Stimulated activated CD4-positive, alpha-beta T cell treated with anti-CD3 and anti-CD28 coated beads, Interleukin-15, amount 100 ng/mL, for 24 hours (primary cell): ENCODE results near the gene AMFR.

ENCODE experiments used
- DNase-seq: peaks from one replicate; pipeline ENCODE4 v3.0.0-alpha.2; 2020

The AMFR gene

DNA sequence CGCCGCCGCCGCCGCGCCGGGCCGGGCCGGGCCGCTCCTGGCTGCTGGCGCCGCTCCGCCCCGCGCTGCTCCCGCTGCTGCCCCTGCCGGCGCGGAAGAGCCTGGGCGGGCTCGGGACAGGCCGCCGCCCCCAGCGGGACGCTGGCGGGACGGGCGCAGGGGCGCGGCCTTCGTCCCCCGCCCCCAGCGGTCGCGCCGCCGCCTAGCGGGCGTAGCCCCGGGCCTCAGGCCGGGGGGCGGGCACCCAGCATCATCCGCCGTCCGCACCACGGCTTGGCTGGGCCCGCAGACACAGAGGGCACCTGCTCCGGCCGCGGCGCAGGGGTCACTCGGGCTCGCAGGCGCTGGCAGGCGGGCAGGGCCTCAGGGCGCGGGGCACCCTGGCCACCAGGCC lies at the start of gene AMFR:
AMFR (minus strand) TSS at position 107 of the 394 bp plus-strand sequence. CDS start 218 bp downstream, outside the sequence.
- peak; percentile 75 for DNase-seq

DNA sequence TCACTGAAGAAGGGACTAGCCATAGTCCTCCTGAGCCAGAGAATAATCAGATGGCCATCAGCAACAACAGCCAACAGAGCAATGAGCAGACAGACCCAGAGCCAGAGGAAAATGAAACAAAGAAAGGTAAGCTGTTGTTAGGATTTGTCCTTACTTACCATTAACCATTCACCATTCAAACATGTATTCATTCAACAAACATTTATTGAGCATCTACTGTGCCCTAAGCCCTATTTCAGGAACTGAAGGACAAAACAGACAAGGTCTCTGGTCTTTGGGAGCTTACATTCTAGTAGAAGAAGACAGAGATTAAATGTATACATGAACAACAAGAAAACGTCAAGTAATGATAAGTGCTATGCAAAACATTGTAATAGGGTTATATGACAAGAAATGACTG lies 45.3 kb upstream of the AMFR start:
- no peak for DNase-seq

DNA sequence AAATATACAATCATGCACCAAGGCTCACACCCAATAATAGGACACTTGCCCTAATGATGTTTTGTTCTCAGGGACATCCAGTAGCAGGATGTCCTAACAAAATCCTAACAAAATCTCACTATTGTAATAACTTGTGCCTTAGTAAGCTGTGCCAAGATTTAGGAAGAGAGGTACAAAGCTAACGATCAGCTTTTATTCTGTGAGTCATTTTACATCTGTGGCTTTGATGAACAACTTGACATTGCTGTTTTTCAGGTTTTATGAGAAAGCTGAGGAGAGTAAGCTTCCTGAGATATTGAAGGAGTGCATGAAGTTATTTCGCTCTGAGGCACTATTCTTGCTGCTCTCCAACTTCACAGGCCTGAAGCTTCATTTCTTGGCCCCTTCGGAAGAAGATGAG lies 44.9 kb upstream of the AMFR start:
- DNase-seq = no peak

DNA sequence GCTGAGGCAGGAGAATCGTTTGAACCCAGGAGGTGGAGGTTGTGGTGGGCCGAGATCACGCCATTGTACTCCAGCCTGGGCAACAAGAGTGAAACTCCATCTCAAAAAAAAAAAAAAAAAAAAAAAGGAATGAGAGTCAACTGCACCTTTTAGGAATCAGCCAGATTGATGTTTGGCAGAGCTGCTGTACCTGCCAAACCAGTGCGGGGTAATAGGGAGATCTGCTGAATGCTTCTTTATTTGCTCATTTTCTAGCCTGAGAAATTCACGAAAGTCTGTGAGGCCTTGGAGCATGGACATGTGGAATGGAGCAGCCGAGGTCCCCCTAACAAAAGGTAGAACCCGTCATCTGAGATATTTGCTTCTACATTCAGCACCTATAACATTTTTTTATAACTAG lies 44.4 kb upstream of the AMFR start:
- no peak for DNase-seq

DNA sequence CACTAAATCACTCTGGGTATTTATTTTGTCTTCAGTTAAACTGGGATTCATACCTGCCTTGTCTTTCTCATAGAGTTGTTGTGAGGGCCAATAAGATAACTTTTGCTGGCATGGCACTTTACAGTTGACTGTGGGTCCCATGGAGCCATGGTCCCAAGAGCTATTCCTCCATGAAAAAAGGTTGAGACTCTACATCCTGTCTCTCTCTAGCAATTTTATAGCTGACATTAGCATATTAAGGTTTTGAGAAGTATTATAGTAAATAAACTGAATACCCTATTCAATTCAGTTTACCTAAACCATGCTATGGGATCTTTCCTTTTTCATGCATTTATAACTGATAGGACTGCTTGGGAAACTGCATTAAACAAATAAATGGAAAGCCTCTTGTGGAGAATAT lies 43.5 kb upstream of the AMFR start:
- DNase-seq = no peak

DNA sequence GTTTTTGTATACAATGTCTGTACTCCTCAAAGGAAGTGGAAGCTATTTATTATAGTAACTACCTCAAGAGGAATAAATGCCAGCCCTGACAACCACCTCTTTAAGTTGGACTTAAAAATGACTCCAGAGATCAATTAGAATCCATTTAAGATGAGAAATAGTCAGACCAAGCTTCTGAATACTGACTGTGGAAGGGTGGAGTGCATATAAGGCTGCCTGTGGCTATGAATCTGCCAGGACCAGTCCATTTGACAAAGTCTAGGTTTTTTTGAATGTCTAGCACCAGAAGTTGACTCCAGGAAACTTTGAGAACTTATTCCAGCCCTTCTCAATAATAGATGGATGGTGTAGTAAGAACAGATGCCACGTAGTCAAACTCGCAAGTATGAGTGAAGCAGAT lies 41.0 kb upstream of the AMFR start:
- no peak for DNase-seq

DNA sequence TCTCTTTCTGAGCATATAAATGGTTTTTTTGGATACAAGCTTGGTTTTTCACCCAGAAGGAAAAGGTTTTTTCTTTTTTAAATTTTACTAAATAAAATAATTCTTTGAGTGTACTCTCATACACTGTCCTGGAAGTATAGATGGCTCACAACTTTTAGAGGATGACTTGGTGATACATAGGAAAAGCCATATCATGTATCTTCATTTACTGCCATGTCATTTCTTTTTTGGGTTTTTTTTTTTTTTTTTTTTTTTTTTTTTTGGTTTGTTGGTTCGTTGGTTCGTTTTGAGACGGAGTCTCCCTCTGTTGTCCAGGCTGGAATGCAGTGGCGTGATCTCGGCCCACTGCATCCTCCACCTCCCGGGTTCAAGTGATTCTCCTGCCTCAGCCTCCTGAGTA lies 37.8 kb upstream of the AMFR start:
- DNase-seq = no peak

DNA sequence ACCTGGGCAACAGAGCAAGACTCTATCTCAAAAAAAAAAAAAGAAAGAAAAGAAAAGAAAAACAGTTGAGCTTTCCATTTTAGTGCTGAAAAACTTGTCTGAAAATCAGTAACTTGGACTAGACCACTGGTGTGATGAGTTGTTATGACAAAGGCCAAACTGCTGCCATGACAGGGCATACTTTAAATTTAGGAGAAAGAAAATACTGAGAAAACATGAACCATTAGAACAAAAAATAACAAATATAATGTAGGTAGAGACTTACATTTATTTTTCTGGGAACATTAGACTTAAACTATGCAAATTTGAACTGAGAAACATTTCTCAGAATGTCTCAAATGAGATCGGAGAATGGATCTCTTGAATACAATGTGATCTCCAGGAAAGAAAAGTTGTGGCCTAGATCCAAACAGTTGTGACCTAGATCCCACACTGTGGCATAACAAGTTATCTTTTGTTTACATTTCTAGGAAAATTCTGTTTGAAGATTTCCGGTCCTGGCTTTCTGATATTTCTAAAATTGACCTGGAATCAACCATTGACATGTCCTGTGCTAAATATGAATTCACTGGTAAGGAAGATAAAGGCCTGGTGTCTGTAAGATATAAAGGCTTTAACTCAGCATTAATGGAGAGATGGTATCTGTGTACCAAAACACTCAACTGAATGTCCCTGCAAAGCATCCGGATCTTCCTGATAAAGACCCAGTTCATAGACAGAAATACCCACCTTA lies 36.9 kb upstream of the AMFR start:
- no peak for DNase-seq

DNA sequence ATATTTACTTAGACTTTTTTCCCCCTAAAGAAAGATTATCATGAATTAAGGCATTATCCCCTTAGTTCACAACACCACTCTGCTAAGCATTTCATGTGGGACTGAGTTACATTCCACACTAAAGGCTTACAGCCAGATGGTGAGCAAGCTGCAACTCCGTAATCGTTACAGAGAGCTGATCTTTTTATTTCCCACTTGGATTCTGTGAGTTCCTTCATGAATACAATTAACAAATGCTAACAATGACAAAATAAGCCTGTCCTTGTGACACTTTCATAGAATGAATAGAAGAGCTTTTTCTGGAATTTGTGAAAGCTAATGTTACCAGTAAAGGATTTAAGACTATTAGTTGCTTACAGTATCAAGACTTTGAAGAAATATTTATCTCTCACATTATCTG lies 34.8 kb upstream of the AMFR start:
- DNase-seq = no peak

DNA sequence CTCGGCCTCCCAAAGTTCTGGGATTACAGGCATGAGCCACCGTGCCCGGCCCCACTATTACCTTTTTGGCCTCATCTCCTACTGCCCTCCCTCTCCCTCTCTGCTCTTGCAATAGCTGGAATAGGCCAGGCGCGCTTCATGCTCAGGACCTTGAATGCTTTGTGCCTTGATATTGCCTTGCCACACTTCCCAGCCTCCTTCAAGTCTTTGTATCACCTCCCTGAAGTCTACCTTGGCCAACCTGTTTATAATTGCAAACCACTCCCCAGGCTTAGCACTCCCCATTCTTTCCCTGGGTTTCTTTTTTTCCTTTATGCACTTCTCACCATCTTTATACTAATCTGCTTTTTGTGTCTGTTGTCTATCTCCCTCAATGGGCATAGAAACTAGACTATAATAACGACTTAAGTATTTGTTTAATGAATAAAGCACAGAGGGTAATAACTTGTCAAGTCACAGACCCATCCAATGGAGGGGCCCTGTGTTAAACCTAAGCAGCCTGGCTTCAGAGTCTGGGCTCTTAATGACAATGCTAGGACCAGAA lies 32.7 kb upstream of the AMFR start:
- DNase-seq = no peak

DNA sequence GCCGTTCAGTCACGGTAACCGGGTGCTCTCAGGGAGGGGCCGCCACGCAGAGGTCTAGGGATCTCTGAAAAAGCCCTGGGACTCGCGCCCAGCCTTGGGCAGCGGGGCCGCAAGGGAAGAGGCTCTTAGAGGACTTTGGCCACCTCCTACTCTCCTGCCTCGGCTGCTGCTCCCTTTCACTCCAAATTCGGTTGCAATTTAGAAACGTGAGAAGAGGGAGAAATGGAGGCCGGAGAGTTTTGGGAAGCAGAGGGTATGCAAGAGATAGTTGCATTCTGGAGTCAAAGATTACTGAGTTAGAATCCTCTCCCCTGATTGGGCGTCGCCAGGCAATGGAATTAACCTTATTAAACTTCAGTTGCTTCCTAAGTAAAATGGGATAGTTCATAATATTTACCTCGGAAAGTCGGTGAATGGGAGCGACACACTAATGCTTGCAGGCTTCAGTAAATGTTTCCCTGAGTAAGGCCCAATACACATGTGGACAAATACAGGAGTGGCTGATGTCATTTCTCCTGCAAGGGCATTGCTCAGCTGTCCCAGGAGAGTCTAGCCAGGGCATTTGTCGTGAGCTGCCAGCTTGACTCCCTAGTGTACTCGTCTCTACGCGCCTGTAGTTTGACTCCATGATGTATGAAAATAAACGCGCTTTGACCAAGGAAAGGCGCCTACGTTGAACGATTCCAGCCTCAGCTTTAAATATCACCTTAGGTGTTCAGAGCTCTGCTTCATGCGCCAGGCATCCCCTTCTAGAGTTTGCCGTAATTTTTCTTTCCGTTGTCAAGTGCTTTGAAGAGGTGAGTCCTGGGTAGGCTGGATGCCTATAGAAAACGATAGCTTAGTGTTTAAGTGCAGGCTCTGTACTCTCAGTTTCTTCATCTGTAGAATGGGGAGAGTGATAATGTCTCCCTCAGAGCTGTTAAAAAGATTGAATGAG lies 26.7 kb upstream of the AMFR start:
- peak; percentile 16 for DNase-seq

DNA sequence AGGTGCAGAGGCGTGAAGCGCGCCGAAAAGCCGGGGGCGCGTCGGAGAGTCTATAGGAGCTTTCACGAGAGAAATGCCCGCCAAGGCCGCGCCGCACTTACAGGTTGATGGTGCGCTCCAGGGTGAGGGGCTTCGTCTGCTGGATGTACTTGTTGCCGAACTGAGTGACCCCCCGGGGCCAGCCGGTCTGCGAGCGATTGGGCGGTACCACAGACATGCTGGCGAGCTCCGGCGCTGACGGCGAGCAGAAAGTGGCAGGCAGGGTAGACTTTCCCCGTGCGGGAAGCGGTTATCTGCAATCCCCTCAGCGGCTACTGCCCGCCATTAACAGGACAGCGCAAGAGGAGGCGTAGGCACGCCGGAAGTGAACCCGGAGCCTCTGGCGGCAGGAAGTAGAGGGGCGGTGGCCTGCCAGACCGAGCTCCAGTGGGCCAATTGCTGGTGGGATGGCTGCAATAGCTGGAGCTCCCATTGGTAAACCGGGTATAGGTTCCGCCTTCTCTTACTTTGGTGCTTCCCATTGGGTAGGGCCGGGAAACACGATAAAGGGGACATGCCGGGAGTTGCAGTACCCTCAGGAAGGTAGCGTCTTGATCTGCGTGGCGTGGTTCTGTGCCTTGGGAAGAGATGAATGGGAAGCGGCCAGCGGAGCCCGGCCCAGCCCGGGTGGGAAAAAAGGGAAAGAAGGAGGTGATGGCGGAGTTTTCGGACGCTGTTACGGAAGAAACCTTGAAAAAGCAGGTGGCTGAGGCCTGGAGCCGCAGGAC lies 25.8 kb upstream of the AMFR start, which contains the start of the genes NUDT21 and OGFOD1:
NUDT21 (minus strand) TSS at position 347 of the 767 bp plus-strand sequence; CDS start at position 217, 130 bp downstream.
OGFOD1 (plus strand) TSS at position 569 of the 767 bp plus-strand sequence; CDS start at position 628, 59 bp downstream.
- DNase-seq = peak; percentile 94

DNA sequence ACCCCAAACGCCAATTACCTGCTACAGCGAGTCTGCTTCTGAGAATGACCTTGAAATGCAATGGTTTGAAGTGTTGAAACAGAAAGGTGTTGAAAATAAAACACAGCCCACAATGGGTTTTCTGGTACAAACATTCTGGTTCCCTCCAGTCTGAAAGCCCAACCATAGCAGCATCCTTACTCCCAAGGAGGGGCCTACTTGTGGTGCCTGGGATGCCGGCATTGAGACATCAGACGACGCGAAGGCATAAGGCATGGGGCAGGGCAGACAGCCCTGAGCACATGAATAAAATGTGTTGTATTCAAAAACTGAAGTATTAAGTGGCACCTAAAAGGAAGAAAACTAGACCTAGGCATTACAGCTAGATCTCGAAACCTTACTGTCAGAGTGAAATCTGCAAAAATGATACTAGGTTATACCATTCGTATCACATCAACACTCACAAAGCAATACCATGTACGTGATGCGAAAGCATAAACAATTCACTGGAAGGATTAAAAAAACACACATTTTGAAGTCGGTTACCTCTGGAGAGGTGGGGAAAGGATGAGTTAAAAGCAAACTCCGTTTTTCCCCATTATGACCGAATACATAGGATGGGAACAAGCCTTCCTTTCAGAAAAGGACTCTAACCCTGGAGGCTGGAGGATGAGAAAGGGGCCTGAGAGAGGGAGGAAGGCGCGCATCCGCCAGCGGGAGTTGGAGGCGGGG lies 25.1 kb upstream of the AMFR start:
- DNase-seq = no peak

DNA sequence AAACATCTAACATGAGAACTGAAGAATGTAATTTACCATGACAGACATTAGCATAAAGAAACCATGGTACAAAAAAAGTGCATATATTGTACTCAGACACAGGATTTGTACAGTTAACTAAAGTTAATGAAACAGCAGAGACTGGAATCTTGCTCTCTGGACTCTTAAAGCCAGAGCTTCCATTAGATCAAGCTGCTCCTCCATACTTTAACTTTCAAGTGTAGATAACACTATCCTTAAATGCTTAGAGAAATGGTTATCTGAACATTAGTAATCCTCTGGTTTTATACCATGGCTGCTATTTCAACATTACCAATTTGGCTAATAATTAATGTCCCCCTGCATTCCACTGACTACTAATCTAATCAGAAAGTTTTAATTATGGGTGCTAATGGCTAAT lies 22.7 kb upstream of the AMFR start:
- no peak for DNase-seq

DNA sequence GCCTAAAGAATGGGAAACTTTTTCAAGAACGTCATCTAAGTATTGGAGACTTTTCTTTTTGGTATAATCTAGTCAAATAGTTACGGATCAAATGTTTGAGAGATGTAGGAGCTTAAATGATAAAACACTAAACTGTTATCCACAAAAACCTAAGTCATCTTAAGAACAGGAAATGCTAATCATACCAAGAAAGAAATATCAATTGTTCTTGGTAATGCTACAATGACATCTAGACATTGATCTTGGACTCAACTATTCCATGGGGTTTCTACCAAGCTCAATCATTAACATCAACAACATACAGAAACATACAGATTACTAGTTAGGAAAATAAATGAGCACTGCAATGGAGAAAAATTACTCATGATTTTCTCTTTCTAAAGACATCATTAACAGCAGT lies 21.9 kb upstream of the AMFR start:
- no peak for DNase-seq

DNA sequence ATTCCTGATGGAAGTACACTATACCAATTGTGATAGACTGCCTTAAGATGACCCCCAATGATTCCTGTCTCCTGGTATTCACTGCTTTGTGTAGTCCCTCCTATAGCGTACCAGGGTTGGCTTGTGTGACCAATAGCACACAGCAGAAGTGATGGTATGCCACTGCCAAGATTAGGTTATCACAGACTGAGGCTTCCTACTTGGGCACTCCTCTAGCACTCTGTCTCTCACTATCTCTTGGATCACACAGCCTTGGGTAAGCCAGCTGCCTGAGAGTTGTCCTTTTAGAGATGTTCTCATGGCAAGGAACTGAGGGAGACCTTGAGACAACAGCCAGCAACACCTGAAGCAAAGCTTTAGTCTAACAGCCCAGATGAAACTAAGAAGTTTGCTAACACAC lies 12.7 kb upstream of the AMFR start:
- DNase-seq = no peak

DNA sequence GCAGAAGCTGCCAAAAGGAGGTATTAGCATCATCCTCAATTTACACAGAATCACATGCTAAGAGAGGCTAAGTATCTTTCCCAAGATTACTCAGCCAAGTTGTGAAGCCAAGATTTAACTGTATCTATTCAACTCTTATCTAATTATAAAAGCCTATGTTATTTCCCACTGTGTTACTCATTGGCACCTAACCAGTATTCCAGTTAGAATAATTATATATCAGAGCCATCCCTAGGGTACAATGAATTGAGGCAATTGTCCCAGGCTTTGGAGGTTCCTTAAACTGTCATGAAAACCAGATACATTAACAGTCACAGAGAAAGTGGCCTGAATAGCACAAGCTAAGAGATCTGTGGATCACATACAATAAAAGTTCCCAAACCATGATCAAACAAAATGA lies 10.9 kb upstream of the AMFR start:
- DNase-seq = no peak

DNA sequence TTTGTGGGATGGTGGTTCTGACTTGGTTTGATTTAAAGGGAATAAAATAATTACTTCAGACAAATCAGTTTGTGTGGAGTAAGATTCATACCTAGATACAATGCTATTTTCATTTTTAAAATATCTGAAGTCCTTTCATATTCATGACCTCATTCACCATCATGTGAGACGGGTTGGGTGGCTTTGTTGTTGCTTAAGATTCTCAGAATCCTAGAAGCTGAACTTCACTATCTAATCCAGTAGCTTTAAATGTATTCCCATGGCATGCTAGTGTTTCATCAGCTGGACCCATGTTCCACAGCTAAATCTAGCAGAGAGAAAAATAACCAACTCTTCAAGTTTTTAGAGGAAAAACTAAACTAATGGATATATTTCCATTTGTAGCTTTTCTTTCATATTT lies 2.7 kb upstream of the AMFR start:
- no peak for DNase-seq

DNA sequence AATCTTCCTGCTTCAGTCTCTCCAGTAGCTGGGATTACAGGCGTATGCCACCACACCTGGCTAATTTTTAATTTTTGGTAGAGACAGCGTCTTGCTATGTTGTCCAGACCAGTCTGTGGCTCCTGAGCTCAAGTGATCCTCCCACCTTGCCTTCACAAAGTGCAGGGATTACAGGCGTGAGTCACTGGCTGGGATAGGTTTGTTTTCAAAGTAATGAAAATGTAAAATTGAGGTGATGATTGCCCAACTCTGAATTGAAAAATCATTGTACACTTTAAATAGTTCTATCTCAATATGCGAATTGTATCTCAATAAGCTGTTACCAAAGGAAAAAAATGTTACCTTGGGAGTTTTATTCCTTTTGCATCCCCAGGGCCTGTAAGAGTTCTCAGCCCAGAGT lies 1.2 kb upstream of the AMFR start:
- no peak for DNase-seq

DNA sequence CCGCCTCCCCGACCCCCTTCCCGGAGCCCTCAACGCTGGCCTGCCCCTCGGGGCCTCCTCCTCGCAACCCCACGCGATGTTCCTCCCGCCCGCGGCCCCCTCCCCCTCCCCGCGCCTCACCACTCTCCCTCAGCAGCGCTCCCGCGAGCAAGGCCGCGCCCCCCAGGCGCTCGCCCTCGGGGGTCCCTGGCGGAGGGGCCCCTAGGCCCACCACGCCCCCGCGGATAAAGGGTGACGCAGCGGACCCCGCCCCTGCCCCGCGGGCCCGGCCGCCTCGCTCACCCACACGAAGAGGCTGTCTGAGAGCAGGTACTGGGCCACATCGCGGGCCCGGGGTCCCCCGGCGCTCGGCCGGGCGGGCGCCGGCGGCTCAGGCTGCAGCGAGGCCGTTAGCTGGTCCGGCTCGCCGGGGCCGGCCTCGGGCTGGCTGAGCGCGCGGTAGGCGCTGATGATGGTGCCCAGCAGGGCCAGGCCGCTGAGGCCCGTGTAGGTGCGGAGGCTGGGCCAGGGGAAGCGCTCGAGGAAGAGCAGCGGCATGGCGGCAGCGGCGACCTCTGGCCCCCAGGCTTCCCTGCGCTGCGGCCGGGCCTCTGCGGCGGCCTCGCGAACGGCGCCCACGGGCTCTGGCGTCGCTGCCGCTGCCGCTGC lies 430 bp downstream of the AMFR start:
- peak; percentile 49 for DNase-seq

DNA sequence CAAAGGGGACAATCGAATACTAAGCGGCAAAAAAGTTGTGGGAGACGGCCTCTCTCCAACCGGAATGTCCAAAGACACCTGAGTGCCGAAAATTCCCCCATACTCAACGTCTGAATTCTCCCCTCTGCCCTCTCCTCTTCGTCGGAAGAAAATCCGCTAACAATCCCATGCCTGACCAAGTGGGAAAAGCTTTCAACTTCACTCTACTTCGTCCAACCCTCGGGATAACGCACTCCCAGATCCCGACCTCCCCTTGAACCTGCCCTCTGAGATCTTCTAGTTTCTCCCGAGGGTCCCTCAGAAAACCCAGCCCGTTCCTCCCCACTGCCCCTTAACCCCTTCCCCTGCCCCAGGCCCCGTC lies 961 bp downstream of the AMFR start:
- DNase-seq = no peak
